Mononuclear cell (primary cell): ENCODE data around the gene CDON. TPM values are rescaled to one million over a fixed set of nuclear protein-coding genes. Genes with fewer than 3 reads are reported as not detected.
"Not testable (repeated sequence)": the region's sequence is repeated elsewhere in the genome, so short reads cannot be mapped to it uniquely, and the experiment has no call there.

Experiments
- H3K27me3 ChIP-seq: 2 replicates; pipeline ENCODE4 v1.6.0; 2011; ENCODE audit warnings: low read length, control low read depth; ENCODE audit not compliant: insufficient read depth
- H3K4me1 ChIP-seq: 2 replicates; pipeline ENCODE4 v1.5.1; 2011; ENCODE audit warnings: mild to moderate bottlenecking, low read length, control low read depth; ENCODE audit not compliant: insufficient read depth
- H3K4me3 ChIP-seq: 2 replicates; pipeline ENCODE4 v1.5.1; 2011; ENCODE audit warnings: mild to moderate bottlenecking, low read length, moderate library complexity
- H3K9me3 ChIP-seq: 2 replicates; pipeline ENCODE4 v1.5.1; 2011; ENCODE audit warnings: low read depth, mild to moderate bottlenecking, control low read depth, low read length
- total RNA-seq: library from RNA; depleted of rRNA; stranded (reverse); fragments of >200 nt; gene quantifications from one replicate; pipeline ENCODE4 v1.2.3, GENCODE V29; 2012

Gene CDON
- total RNA-seq, 1 donor: 1.2 TPM

DNA sequence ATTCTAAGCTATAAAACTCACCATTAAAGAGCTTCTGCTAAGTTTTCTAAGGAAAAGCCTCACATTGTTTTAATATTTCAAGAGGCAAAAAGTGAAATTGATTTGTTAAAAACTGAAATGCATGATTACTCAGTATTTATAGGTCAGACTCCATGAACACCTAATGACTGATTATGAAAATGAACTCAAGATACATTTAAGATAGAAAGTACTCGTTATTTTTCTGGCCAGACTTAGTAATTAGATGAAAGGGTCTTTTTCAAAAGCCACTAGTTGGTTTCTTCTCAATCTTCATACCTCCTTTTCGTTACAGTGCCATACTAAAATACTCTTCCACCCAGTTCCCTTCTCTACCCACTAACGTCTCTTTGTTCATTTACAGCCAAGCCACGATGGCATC lies 60.5 kb downstream of the CDON start:
- Histone ChIP-seq H3K4me1 (no peaks in the 10 kb centered on the region), H3K9me3 (no peaks in the 10 kb centered on the region), H3K4me3 (no peak overlapping the region), H3K27me3 (no peaks in the 10 kb centered on the region)

DNA sequence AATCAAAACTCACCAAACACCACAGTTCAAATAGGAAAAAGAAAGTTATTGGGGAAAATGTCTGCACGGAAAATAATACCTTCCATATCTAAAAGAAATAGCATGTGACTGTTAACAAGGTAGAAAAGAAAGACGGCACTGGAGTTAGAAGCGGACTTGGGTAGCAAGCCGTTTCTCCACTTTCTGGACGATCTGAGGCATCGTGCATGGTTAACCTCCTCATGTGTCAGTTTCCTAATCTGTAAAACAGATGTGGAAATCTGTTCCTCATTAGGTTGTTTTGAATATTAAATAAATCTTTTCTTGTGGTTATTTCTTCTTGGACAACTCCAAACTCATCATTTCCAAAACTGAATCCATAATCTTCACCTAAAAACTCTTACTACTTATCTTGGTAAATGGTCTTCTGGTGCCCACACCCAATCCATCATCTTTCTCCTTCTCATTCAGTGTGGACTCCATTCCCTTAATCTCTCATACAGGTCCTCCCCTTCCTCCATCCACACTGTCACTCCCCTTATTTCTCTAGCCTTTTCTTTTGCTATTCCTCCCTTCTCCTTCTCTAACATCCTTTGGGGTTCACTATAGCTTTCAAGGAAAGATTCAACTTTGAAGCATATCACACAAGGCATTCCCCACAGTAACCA lies 63.3 kb downstream of the CDON start:
- no peaks in the 10 kb centered on the region for H3K4me1 ChIP-seq
- no peaks in the 10 kb centered on the region for H3K9me3 ChIP-seq
- H3K4me3 ChIP-seq: no peak overlapping the region
- H3K27me3 ChIP-seq: no peaks in the 10 kb centered on the region

DNA sequence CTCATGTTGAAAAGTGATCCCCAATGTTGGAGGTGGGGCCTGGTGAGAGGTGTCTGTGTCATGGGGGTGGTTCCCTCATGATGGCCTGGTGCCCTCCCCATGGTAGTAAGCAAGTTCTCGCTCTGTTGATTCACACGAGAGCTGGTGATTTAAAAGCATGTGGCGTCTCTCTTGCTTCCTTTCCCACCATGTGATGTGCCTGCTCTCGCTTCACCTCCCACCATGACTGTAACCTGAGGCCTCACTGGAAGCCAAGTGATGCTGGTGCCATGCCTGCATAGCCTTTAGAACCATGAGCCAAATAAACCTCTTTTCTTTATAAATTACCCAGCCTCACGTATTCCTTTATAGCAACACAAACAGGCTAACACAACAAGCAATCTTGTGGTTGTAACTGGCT lies 64.4 kb downstream of the CDON start:
- H3K9me3 ChIP-seq: no peaks in the 10 kb centered on the region
- no peaks in the 10 kb centered on the region for H3K27me3 ChIP-seq
- no peaks in the 10 kb centered on the region for H3K4me1 ChIP-seq
- no peak overlapping the region for H3K4me3 ChIP-seq

DNA sequence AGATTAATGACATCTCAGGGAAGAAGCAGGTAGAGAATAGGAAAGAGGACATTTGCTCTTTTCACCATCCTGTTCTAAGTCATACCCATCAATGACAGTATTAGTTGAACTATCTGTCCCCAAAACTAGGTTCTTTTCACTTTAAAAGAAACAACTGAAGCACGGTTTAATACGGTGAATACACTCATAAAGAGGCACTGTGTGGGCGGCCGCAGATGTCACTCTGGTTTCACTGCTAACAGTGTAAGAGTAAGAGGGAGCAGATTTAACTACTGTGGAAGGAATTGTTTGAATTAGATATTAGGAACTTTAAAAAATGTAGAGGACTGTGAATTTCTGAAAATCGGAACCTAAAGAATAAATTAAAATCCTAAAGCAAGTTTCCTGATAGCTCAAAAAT lies 67.4 kb downstream of the CDON start:
- H3K9me3 ChIP-seq: no peaks in the 10 kb centered on the region
- H3K4me3 ChIP-seq: no peak overlapping the region
- no peaks in the 10 kb centered on the region for H3K4me1 ChIP-seq
- H3K27me3 ChIP-seq: no peaks in the 10 kb centered on the region

DNA sequence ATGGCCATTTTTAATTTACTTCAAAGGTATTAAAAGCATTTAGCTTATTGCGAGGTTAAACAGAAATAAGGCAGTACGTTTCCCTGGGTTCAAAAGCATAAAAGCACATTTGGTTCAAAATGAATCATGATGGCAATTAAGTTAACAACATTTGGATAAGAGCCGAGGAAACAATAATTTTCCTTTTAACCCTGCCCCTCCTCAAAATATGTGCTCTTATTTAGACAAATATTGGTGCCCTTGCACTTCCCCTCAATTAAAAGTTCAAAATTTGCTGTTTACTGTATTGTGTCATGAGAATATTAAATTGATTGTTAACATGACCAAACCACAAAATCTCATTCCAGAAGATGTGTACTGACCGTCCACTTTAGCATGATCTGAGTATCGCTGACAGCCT lies 68.2 kb downstream of the CDON start:
- H3K27me3 ChIP-seq: no peaks in the 10 kb centered on the region
- no peaks in the 10 kb centered on the region for H3K4me1 ChIP-seq
- no peaks in the 10 kb centered on the region for H3K9me3 ChIP-seq
- H3K4me3 ChIP-seq: no peak overlapping the region

DNA sequence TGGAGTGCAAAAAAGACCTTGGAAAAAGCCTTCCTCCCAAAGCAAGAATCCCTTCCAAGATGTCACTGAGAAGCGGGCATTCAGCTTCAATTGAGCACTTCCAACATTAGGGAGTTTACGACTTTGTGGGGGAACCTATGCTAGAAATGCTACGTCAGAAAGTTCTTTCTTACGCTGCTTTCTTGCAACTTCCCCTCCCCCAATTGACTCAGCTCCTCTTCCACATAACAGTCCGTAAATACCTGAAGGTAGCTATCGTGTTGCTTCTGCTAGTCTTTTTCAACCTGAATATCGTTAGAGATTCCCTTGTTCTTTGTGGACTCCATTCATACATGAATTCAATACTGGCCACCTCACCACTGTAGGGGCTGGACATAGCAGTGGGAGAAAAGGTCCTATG lies 69.8 kb downstream of the CDON start:
- Histone ChIP-seq H3K9me3 (no peaks in the 10 kb centered on the region), H3K4me1 (no peaks in the 10 kb centered on the region), H3K4me3 (no peak overlapping the region), H3K27me3 (no peaks in the 10 kb centered on the region)

DNA sequence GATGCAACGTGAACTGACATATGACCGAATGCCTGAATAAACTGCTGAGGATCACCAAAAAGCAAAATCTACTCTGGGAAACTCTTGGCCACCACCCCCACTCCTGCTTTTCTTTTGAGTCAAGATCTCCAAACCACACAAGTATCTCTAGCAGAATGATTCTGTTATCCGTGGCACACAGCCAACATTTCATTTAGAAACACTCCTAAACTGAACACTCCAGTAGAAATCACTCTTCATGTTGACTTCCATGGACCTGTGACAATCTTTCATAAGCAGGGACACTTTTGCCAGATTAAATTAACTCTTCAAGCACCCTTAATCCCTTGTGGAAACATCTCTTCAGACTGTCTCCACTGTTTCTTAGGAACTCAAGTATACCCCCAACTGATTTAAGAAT lies 72.4 kb downstream of the CDON start:
- no peak overlapping the region for H3K4me3 ChIP-seq
- no peaks in the 10 kb centered on the region for H3K4me1 ChIP-seq
- H3K9me3 ChIP-seq: no peaks in the 10 kb centered on the region
- no peaks in the 10 kb centered on the region for H3K27me3 ChIP-seq

GRCh38 chr11:125987066-125987641 lies 75.5 kb downstream of the CDON start:
- no peaks in the 10 kb centered on the region for H3K9me3 ChIP-seq
- no peaks in the 10 kb centered on the region for H3K27me3 ChIP-seq
- no peaks in the 10 kb centered on the region for H3K4me1 ChIP-seq
- H3K4me3 ChIP-seq: no peak overlapping the region

GRCh38 chr11:125985956-125986355 lies 76.7 kb downstream of the CDON start:
- H3K9me3 ChIP-seq, H3K4me1 ChIP-seq: not testable (repeated sequence)

GRCh38 chr11:125982348-125982730 lies 80.3 kb downstream of the CDON start:
- H3K4me3 ChIP-seq: no peak overlapping the region
- H3K4me1 ChIP-seq: no peaks in the 10 kb centered on the region
- H3K27me3 ChIP-seq: no peaks in the 10 kb centered on the region
- H3K9me3 ChIP-seq: no peaks in the 10 kb centered on the region

More at GRCh38 chr11:125985956-125986355, 76.7 kb downstream of the CDON start:
- not testable (repeated sequence) for H3K4me3 ChIP-seq, H3K27me3 ChIP-seq

DNA sequence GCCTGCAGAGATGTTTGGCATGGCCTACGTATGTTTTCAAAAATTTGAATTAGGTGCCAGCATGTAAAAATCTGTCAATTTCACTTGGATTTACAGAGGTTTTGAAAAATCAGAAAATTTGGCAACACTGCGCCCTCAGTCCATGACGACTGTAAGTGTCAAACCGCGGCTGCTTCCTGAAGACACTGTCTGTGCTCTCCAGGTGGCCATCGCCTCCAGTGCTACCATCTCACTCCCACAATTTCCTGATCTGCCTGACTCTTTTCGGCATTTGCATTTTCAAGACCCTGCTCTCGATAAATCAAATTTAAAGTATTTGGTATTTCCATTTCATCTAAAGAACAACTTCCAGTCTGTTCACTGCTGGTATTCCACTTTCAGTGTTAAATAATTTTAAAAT lies 82.2 kb downstream of the CDON start:
- Histone ChIP-seq H3K9me3 (no peaks in the 10 kb centered on the region), H3K4me1 (no peaks in the 10 kb centered on the region), H3K27me3 (no peaks in the 10 kb centered on the region), H3K4me3 (no peak overlapping the region)

DNA sequence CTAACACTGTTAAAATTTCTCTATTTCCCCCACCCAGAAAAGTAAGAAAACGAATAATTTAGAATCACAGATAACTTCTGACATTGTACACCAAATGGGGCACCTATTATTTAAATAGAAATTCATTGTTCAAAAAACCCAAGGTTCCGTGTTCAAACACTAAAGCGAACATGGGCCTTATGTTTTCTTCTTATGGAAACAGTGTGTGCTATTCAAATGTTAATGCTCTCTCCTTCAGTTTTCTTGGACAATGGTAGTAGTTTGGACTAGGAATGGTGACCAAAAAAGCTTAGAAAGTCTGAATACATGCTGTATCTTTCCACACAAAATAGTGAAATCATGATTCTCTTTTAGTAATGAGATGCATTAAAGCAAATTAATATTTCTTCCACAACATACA lies 83.2 kb downstream of the CDON start:
- H3K4me3 ChIP-seq: no peak overlapping the region
- no peaks in the 10 kb centered on the region for H3K27me3 ChIP-seq
- no peaks in the 10 kb centered on the region for H3K9me3 ChIP-seq
- H3K4me1 ChIP-seq: no peaks in the 10 kb centered on the region

GRCh38 chr11:125978778-125979407 lies 83.8 kb downstream of the CDON start:
- H3K4me1 ChIP-seq: no peaks in the 10 kb centered on the region
- no peaks in the 10 kb centered on the region for H3K9me3 ChIP-seq
- H3K27me3 ChIP-seq: no peaks in the 10 kb centered on the region
- H3K4me3 ChIP-seq: no peak overlapping the region

GRCh38 chr11:125978181-125978716 lies 84.4 kb downstream of the CDON start:
- H3K9me3 ChIP-seq: no peaks in the 10 kb centered on the region
- no peak overlapping the region for H3K4me3 ChIP-seq
- H3K4me1 ChIP-seq: no peaks in the 10 kb centered on the region
- H3K27me3 ChIP-seq: no peaks in the 10 kb centered on the region

GRCh38 chr11:125977333-125977732 lies 85.3 kb downstream of the CDON start:
- Histone ChIP-seq H3K4me3 (no peak overlapping the region), H3K4me1 (no peaks in the 10 kb centered on the region), H3K27me3 (no peaks in the 10 kb centered on the region), H3K9me3 (no peaks in the 10 kb centered on the region)

- no peaks in the 10 kb centered on the region for H3K4me1 ChIP-seq
- no peak overlapping the region for H3K4me3 ChIP-seq
- no peaks in the 10 kb centered on the region for H3K9me3 ChIP-seq
- H3K27me3 ChIP-seq: no peaks in the 10 kb centered on the region
Measured at GRCh38 chr11:125976156-125976555, 86.5 kb downstream of the CDON start.
